ENCODE measurements around the gene FAXC.
"Not testable (repeated sequence)": the region's sequence is repeated elsewhere in the genome, so short reads cannot be mapped to it uniquely, and the experiment has no call there.

Gene FAXC

DNA sequence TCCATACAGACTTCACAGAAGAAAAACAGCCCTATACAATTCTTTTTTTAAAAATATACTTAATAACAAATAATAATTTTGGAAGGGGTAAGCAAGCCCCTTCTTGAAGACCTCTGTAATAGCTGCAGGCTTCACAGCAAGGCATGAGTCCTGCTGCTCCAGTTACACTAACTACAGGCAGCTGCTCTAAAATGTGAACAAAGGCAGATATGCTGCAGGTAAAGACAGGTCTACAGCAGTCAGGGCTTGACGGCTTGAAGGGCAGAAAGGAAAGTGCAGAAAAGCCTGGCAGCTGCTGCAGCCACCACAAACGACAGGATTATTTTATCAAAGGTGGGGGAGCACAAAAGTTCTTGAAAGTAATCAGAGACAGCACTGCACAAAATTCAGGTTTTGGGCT, 11.3 kb downstream of the FAXC start:
- no peak for DNase-seq

GRCh38 chr6:99335298-99335697, 14.2 kb downstream of the FAXC start:
- DNase-seq, result not testable (repeated sequence)

DNA sequence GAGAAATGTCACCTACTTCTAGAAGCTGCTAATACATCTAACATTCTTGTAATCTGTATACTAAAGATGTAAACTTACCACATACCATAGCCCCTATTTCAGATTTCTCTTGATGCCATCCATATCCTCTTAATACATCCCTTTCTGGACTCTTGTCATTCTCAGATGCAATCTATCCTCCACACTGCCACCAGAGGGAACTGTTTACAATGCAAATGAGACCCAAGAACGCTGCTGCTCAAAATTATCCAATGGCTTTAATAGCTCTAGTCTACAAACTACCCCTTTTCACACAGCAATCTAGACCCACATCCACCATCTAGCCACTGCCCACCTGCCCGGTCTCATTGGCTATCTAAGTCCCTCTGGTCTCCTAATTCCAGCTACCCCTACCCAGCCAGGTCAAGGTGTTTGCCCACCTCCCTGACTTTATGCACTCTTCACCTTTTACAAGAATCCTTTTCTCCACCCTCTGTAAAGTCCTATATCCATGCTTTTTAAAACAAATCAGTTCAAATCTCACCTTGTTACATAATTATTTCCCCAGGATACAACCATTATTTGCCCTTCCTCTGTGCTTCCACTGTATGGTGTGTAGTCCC, 14.8 kb downstream of the FAXC start:
- peak; percentile 41 for DNase-seq

DNA sequence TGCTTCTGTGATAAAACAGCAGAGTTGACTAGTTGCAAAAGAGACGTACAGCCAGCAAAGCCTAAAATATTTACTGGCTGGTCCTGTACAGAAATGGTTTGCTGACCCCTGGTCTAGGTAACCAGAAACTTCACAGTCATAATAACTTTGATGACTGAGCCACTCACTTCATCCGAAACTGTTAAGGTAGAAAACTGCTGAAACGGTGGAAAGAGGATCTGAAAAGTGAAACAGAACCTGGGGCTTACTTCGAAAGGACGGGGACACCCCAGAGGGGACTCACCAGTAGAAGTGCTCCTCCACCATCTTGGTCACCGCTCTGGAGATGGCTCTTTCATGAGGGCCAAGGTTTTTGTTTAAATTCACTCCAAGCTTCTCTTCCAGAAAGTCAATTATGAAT, 16.4 kb downstream of the FAXC start:
- no peak for DNase-seq

DNA sequence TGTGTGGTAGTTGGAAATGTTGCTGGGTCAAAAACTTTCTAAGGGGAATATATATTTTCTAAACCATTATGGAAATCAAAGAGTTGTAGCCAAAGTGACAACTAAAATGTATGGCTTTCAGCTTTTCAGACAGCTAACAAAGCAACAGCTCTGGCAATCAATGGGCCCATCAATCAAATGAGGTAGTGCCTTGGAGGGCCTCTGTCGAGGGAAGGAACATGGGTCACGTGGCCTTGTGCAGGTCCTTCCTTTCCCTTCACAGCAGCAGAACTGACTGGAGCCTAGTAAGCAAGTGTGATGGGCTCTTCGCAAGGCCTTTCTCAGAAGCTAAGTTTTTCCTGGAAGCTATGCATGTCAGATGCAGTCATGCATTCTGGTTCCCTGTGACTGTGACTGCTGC, 17.9 kb downstream of the FAXC start:
- DNase-seq, result no peak

GRCh38 chr6:99330159-99330558, 19.3 kb downstream of the FAXC start:
- DNase-seq, result no peak

GRCh38 chr6:99324996-99325395, 24.5 kb downstream of the FAXC start:
- DNase-seq, result no peak

DNA sequence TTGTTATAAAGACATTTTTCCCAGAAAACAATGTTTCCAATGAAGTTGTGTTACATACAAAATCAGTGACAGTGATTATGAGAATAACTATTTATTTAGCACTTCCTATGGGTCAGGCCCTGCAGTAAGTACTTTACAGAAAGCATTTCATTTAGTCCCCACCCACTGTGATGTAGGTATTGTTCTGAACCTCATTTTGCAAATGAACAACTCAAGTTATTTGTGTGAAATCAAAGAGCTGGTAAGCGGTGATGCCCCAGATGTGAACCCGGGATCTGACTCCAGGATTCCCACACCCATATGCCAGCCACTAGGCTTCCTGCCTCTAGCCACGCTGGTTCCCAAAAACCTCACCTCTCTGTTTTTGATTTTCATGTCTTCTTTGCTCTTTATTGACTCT, 30.9 kb downstream of the FAXC start:
- no peak for DNase-seq

- DNase-seq, result no peak
These were observed 37.1 kb downstream of the FAXC start for GRCh38 chr6:99312354-99312753.

GRCh38 chr6:99310553-99310952, 38.9 kb downstream of the FAXC start:
- no peak for DNase-seq

DNA sequence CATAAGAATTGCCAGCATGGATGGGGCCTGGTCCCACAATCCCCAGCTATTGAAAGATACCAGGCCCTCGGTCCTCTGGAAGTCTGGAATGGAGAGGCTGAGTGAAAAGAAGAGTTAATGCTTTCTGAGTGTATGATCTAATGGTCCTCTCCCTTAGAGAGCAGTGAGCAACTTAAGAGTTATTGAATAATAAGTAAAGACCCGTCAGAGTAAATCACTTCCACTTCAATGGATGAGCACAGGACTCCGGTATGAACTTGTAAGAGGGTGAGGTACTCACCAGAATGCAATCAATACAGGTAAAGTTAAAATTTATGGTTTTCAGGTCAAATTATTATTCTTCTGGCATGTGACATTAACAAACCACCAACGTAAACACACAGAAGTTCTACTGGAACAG, 39.9 kb downstream of the FAXC start:
- DNase-seq, result no peak

DNA sequence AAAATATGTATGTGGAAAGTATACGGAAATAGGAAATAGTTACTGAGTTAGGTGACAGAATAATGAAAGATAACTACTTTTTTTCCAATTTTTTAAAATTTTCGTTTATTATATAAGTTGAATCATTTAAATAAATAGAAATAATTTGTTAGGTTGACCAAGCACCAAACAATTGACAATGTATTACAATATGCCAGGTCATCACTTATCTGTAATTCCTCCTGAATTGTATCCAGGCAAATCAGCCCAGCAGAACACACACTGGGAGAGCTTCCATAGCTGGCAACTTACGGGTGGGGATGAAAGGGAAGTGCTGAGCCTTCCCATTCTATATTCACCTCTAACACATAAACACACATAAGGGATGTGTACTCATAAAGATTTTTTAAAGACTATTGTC, 40.7 kb downstream of the FAXC start:
- DNase-seq, result no peak

DNA sequence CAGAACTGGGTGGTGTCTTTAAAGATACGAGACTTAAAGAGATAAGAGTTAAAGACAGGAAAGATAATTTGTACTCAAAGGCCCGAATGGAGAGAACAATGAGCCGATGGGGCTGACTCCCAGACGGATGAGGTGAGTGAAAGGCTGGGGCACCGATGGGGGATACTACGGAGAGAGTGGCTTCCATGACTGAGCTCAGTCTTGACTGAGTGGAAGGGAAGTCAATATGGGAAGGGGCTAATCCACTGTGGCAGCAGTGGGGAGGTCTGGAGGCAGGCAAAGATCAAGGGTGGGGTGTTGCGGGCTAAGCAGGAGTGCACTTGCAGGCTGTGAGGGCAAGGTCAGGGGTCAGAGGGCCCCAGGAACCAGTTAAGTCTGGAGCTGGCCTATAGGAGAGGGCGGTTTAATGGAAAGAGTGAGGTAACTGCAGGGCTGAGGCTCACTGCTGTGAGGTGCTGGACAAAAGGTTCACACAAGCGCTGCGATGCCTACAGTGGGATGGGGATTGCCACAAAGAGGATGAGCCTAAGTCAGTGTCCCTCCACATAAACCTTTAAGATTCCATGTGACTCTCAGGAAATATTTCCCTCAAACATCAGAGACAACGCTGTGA, 42.1 kb downstream of the FAXC start:
- no peak for DNase-seq

DNA sequence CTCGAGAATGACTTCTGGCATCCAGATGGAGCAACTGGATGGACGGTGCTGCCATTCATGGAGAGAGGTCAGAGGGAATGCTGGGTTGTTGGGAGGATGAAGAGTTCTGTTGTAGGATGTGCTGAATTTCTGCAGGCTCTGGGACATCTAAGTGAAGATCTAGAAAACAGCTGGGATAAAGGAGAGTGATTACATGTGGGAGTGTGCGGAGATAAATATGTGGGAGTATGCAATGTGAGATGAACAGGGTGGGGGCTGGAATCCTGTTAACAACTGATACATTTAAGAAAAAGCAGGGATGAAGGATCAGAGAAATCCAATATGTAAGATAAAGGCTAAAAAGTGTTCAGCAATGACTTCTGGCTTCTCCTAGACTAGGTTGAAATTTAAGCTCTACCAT, 43.1 kb downstream of the FAXC start:
- no peak for DNase-seq

DNA sequence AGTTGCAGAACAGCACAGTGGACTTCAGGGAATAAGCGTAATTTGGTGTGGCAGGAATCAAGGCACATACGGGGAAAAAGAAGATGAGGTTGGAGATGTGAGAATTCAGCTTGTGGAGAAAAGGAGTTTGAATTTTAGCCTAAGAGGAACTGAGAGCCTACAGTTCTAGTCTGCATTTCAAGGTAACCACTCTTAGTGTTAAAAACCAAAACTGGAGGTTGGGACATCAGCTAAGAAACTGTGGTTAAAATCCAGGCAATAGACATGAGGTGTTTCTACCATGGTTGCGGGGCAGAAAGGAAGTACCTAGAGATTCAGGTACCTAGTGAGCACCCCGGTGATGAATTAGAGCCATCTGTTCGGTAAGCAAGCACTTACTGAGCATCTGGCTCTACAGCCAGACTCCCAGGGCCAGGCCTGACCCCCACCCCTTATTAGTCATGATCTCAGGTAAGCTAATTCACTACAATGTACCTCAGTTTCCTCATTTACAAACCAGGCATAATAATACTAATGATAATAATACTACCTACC, 44.4 kb downstream of the FAXC start:
- DNase-seq, result no peak

DNA sequence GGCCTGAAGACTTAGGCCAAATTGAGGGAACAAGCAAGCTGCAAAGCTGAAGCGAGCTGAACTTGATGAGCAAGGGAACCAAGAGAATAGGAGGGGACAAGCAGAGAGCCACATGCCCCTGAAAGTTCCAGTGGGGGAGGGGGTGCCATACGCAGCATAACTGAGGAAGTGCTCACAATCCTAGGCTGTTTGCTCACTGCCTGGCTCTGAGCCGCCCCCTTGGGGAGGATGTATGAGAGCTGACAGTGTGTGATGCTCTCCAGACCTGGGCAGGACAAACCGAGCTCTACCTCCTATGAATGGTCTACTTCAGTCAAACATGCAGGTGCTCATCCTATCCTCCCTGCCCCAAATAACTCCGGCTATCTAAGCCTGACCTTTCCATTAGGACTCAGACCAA, 52.1 kb downstream of the FAXC start:
- DNase-seq, result no peak

DNA sequence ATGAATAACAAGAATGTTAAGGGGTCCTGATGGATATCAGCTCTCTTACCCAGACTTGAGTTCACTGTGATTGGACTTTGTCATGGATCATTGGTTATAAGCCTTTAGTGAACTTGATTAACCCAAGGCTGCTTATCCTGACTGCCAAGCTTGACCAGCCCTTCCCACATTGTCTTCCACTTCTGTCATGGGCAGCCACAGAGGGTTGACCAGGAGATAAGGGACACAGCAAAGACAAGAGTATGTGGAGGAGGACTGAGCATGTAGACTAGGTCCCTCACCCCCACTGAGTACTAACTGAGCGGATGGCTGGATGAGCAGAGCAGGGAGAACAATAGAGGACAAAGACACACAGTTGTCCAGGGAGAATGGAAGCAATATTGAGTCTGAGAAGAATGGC, 52.5 kb downstream of the FAXC start:
- no peak for DNase-seq

- DNase-seq, result no peak
These were observed 53.2 kb downstream of the FAXC start for GRCh38 chr6:99296261-99296660.

DNA sequence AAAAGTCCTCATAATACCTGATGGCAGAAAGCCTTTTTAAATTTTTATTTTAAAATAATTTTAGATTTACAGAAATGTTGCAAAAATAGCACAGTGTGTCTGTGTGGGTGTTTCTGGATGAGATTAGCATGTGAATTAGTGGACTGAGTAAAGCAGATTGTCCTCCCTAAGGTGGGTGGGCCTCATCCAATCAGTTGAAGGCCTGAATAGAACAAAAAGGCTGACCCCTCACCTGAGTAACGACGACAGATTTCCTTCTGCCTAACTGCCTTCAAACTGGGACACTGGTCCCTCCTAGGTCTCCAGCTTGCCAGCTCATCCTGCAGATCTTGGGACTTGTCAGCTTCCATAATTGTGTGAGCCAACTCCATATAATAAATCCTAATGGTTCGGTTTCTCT, 54.2 kb downstream of the FAXC start:
- no peak for DNase-seq

DNA sequence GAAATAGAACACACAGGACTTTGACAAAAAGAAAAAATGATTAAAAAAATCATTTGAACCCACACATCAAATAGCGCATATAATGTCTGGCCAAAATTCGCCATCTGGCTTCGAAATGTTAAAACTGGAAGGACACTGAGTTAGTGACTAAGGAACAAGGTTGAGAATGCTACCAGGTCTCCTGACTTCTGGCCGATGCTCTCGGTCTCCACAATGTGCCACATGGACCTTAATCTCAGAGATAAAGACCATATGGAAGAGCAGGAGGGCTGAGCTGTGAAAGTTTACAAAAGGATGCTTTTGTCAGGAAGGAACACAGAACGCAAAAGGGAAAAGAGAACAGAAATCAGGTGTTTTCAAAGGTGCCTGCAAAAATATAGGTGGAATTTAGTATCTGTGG, 54.7 kb downstream of the FAXC start:
- DNase-seq, result no peak

DNA sequence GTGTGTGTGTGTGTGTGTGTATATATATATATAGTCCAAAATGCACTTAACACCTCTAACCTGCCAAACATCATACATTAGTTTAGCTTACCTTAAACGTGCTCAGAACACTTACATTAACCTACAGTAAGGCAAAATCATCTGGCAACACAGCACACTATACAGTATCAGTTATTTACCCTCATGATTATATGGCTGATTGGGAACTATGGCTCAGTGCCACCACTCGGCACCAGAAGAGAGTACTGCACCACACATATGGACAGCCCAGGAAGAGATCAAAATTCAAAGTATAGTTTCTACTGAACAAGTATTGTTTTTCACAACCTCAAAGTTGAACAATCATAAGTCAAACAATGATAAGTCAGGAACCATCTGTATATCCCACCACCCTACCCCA, 59.8 kb downstream of the FAXC start:
- DNase-seq, result no peak

DNA sequence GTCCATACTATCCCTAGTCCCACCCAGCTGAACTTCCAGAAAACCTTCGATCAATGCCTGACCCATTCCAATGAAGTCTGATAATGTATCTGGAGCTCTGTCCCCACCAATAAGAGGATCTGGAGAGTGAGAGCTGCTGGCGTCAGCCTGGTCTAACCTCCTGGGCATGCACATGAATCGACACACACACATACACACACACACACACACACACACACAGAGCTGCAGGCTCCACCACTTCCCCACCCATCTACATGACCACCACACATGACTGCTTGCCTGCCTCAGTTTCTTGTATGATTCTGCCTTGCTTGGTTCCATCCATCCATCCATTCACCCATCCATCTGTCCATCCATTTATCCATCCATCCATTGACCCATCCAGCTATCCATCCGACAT, 60.8 kb downstream of the FAXC start:
- no peak for DNase-seq

DNA sequence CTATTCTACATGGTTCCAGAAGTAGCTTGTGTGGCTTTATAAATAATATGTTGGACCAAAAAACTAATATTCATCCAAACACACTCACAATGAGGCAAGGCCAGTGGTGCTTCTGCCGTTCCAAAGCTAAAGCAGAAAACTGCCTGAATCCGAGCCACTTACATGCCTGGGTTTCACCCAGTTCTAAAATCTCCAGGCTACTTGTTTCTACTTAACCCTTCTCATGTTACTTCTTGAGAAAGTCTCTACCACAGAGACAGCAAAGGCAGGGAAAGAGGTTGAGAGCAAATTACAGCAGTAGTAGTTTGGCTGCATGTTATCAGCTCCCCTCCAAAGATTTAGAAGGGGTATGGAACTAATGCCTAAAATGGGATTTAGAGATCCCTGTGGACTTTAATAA, 62.0 kb downstream of the FAXC start:
- DNase-seq, result no peak

GRCh38 chr6:99285881-99286280, 63.6 kb downstream of the FAXC start:
- peak; percentile 15 for DNase-seq

DNA sequence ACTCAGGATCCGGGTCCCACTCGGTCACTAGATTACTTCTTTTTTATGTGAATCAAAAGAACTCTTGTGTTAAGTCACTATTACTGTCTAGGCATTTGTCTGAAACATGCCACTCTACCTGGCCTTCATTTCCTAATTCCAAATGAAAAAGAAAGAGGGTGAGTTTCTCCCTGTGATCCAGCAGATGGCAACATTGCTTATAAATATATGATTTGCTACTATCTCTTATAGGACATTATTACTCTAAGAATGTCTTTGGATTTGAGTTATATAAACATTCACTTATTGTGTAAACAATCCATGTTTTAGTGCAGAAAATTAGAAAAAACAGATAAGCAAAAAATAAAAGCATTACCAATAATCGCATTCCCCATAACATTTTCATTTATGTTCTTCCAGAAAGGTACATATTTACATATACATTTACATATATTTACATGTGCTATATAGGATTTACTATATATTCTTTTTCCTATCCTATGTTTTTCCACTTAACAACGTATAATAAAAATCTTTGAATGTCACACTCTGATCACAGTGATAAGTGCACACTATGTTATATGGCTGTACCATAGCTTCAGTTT, 66.9 kb downstream of the FAXC start:
- peak; percentile 37 for DNase-seq

Measured in NCI-H2029 treated with DMSO at 0.1 percent for 48 hours (cell line).